NOMO-1 treated with dmso at 0.1 percent for 144 hours (cell line): ENCODE results near the gene INSC.

Source experiments
- DNase-seq: peaks from one replicate; lab custom pipeline; 2025; ENCODE audit not compliant: unreplicated experiment; lab: John Stamatoyannopoulos, UW

Gene INSC

DNA sequence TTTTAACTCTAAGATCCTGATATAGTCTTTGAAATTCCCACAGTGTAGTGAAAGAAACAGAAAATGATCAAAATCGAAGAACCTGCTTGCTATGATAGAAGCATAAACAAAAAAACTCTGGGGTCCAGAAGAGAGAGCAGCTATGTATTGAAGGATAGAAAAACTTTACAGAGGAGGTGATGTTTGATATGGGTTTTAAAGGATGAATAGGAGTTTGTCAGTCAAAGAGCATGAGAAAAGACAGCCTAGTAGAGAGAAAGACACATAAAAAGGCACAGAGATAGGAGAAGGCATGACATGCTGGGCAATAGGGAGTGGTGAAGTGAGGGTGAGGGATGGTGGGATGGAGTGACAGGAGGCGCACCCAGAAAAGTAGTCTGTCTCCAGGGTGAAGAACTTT, 168.0 kb downstream of the INSC start:
- DNase-seq: no peak

GRCh38 chr11:15286465-15286864, 171.7 kb downstream of the INSC start:
- DNase-seq: no peak

- no peak for DNase-seq
These were observed 174.1 kb downstream of the INSC start for GRCh38 chr11:15288863-15289262.

GRCh38 chr11:15289723-15290122, 175.0 kb downstream of the INSC start:
- DNase-seq: no peak

- DNase-seq: no peak
These were observed 177.2 kb downstream of the INSC start for GRCh38 chr11:15291885-15292284.

- DNase-seq: no peak
These were observed 179.4 kb downstream of the INSC start for GRCh38 chr11:15293975-15294620.

DNA sequence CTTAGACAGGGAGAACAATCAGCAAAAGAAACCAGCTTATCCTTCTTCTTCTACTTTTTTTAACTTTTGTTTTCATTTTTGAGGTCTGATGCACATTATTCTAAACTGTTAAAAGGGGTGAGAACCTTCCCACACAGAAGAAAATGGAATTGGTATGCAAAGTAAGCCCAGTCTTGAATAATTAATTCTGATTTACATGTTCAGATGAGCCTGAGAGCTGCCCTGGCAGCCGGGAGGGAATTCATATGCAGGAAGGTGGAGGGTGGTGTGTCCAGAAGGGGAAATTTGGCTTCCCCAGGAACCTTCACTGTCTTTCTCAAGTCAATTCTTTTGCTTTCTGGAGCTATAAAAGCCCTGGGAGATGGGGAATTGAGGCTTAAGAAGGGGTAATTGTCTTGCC, 181.0 kb downstream of the INSC start:
- no peak for DNase-seq
